HL-60 (cell line): ENCODE results near the gene MCAM.

ENCODE experiments used
- DNase-seq, 2 experiments: peaks; one replicate each; pipeline ENCODE4 v3.0.0-alpha.2; 2010 to 2020; ENCODE audit warnings: low read depth in 1 of 2, low spot score in 1 of 2
- H3K27ac ChIP-seq: fragments of 250-450 bp; sonication (Bioruptor Pico); replicated peaks from 2 replicates; pipeline ENCODE4 v1.5.1; 2020; ENCODE audit warnings: mild to moderate bottlenecking, moderate library complexity
- H3K27me3 ChIP-seq: fragments of 250-450 bp; sonication (Bioruptor Pico); 2 replicates; pipeline ENCODE4 v1.5.1; 2021; ENCODE audit warnings: mild to moderate bottlenecking, moderate library complexity; ENCODE audit not compliant: insufficient read depth, poor library complexity, severe bottlenecking
- H3K4me3 ChIP-seq: replicated peaks from 2 replicates; pipeline ENCODE4 v1.5.1; 2011; ENCODE audit warnings: mild to moderate bottlenecking, control low read depth, low read length; ENCODE audit not compliant: insufficient read depth
- GABPA ChIP-seq: IDR thresholded peaks from 2 replicates; pipeline ENCODE4 v1.6.1; 2012; ENCODE audit warnings: low read depth
- POLR2AphosphoS5 ChIP-seq: IDR thresholded peaks from 2 replicates; pipeline ENCODE4 v1.6.1; 2012; ENCODE audit warnings: low read depth
- SPI1 ChIP-seq: IDR thresholded peaks from 2 replicates; pipeline ENCODE4 v1.6.1; 2012; ENCODE audit warnings: low read depth, mild to moderate bottlenecking, borderline replicate concordance
- TF ChIP-seq, protein P1 (sequence below): IDR thresholded peaks from 2 replicates; pipeline ENCODE4 v1.6.1; 2012; ENCODE audit warnings: low read depth; ENCODE audit not compliant: insufficient replicate concordance
- TF ChIP-seq, protein P2 (sequence below): IDR thresholded peaks from one replicate; pipeline ENCODE4 v1.5.1; 2011; ENCODE audit warnings: low read length, control low read depth, inconsistent platforms; ENCODE audit not compliant: insufficient read depth

MCAM gene

DNA sequence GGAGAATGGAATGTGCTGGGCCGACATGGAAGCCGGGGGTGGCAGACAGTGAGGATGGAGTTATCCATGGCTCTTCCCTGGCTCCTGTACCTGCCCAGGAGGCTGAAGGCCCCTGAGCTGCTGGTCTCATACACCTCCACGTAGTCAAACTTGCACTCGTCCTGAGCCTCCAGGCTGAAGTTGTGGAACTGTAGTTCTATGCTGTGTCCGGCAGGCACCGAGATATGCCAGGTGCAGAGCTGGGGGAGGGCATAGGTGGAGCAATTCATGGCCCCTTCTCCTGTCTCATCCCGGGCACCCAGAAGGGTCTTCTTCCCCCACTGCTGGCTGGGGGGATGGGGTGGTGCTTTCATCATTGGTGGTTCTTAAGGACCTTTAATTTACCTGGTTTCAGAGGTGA lies 26.8 kb upstream of the MCAM start:
- Histone ChIP-seq H3K27me3 (peaks cover 24% of the 10 kb centered on the region), H3K27ac (no peak overlapping the region), H3K4me3 (no peak overlapping the region)
- DNase-seq: no peak
- no peak for TF ChIP-seq POLR2AphosphoS5

GRCh38 chr11:119342362-119343130 lies 25.6 kb upstream of the MCAM start:
- no peak overlapping the region for H3K4me3 ChIP-seq
- peaks cover 24% of the 10 kb centered on the region for H3K27me3 ChIP-seq
- TF ChIP-seq GABPA: no peak
- TF ChIP-seq, protein P1, sequence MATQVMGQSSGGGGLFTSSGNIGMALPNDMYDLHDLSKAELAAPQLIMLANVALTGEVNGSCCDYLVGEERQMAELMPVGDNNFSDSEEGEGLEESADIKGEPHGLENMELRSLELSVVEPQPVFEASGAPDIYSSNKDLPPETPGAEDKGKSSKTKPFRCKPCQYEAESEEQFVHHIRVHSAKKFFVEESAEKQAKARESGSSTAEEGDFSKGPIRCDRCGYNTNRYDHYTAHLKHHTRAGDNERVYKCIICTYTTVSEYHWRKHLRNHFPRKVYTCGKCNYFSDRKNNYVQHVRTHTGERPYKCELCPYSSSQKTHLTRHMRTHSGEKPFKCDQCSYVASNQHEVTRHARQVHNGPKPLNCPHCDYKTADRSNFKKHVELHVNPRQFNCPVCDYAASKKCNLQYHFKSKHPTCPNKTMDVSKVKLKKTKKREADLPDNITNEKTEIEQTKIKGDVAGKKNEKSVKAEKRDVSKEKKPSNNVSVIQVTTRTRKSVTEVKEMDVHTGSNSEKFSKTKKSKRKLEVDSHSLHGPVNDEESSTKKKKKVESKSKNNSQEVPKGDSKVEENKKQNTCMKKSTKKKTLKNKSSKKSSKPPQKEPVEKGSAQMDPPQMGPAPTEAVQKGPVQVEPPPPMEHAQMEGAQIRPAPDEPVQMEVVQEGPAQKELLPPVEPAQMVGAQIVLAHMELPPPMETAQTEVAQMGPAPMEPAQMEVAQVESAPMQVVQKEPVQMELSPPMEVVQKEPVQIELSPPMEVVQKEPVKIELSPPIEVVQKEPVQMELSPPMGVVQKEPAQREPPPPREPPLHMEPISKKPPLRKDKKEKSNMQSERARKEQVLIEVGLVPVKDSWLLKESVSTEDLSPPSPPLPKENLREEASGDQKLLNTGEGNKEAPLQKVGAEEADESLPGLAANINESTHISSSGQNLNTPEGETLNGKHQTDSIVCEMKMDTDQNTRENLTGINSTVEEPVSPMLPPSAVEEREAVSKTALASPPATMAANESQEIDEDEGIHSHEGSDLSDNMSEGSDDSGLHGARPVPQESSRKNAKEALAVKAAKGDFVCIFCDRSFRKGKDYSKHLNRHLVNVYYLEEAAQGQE: no peak
- TF ChIP-seq SPI1: no peak
- no peak for TF ChIP-seq POLR2AphosphoS5
- TF ChIP-seq, protein P2, sequence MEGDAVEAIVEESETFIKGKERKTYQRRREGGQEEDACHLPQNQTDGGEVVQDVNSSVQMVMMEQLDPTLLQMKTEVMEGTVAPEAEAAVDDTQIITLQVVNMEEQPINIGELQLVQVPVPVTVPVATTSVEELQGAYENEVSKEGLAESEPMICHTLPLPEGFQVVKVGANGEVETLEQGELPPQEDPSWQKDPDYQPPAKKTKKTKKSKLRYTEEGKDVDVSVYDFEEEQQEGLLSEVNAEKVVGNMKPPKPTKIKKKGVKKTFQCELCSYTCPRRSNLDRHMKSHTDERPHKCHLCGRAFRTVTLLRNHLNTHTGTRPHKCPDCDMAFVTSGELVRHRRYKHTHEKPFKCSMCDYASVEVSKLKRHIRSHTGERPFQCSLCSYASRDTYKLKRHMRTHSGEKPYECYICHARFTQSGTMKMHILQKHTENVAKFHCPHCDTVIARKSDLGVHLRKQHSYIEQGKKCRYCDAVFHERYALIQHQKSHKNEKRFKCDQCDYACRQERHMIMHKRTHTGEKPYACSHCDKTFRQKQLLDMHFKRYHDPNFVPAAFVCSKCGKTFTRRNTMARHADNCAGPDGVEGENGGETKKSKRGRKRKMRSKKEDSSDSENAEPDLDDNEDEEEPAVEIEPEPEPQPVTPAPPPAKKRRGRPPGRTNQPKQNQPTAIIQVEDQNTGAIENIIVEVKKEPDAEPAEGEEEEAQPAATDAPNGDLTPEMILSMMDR: no peak
- DNase-seq: no peak
- H3K27ac ChIP-seq: no peak overlapping the region

DNA sequence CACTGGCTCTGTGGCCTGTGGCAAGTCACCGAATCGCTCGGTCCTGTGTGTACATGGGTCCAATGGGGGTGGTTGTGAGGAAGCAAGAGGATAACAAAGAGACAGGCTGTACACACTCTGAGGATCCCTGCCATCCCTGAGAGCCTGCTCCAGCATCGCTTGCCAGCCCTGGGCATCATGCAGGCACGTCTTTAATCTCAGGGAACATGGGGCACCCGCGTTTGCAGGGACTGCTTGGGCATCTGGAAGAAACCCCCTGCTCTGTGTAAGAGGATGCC lies 25.0 kb upstream of the MCAM start:
- Histone ChIP-seq H3K27me3 (peaks cover 24% of the 10 kb centered on the region), H3K27ac (no peak overlapping the region), H3K4me3 (no peak overlapping the region)
- DNase-seq: no peak
- TF ChIP-seq, protein P1: no peak
- TF ChIP-seq, protein P2: no peak

GRCh38 chr11:119341222-119342022 lies 24.5 kb upstream of the MCAM start:
- TF ChIP-seq, protein P2: no peak
- TF ChIP-seq SPI1: peak; percentile 45; the same call in 1 of the 2 replicates
- TF ChIP-seq POLR2AphosphoS5: no peak
- no peak for DNase-seq
- Histone ChIP-seq H3K27me3 (peaks cover 24% of the 10 kb centered on the region), H3K4me3 (no peak overlapping the region), H3K27ac (no peak overlapping the region)
